Motor neuron (in vitro differentiated cells): ENCODE results near the gene CNIH3. TPM values are rescaled to one million over a fixed set of nuclear protein-coding genes. Genes with fewer than 3 reads are reported as not detected.

Source experiments
- ATAC-seq, 8 experiments: fragments of 200-7000 bp; cut with Tn5 transposase; replicated peaks in 6 of 8; 2 replicates each; pipeline ENCODE4 v1.8.0; 2021; ENCODE audit warnings: mild to moderate bottlenecking in 8 of 8, moderate library complexity in 8 of 8
- H3K27ac ChIP-seq, 2 donors: fragments of 250-450 bp; sonication (Bioruptor Pico); 2 replicates each; pipeline ENCODE4 v1.9.0; 2021; ENCODE audit warnings: antibody characterized with exemption in 2 of 2, mild to moderate bottlenecking in 2 of 2, moderate library complexity in 1 of 2
- H3K4me1 ChIP-seq, 2 donors: fragments of 250-450 bp; sonication (Bioruptor Pico); replicated peaks in 1 of 2; 2 replicates each; pipeline ENCODE4 v1.6.1; 2021; ENCODE audit warnings: antibody characterized with exemption in 2 of 2, mild to moderate bottlenecking in 2 of 2, moderate library complexity in 1 of 2
- H3K4me3 ChIP-seq, 5 donors: fragments of 250-450 bp; sonication (Bioruptor Pico); 2 replicates each; pipeline ENCODE4 v1.9.0; 2021; ENCODE audit warnings: antibody characterized with exemption in 5 of 5, mild to moderate bottlenecking in 5 of 5, moderate library complexity in 4 of 5
- WGBS, 10 experiments: fragments of 450-650 bp; shearing (Covaris generic); methylation state at CpG; one replicate each; pipeline ENCODE4 v1.0.0; 2022; 5-methylcytosine and 5-hydroxymethylcytosine counted together
- in situ Hi-C, 9 experiments: fragments of 400-800 bp; cut with MboI; loops; one replicate each; pipeline ENCODE4 v1.15.0; 2021; ENCODE audit warnings: low sequenced_read_pairs in 9 of 9, low pct_unique_long_range_greater_than_20kb in 2 of 9; ENCODE audit not compliant: unreplicated experiment in 9 of 9
- total RNA-seq, 8 experiments: library from RNA; unstranded; fragments of 300-600 nt; gene quantifications; 2 replicates each; pipeline versions ENCODE4 v1.2.3 to v1.2.4, GENCODE V29; 2022

CNIH3 gene
- total RNA-seq, 8 experiments from 2014 or later = 2.4 to 13.5 (median 8.8) TPM

GRCh38 chr1:224637515-224637914, 21.4 kb downstream of the CNIH3 start:
- Histone ChIP-seq H3K4me3 (no peak overlapping the region), H3K27ac (no peak overlapping the region), H3K4me1 (no peaks in the 10 kb centered on the region)
- 20 to 100% (median 80%) methylated on average over 1 to 4 of the region's 5 CpGs; no CpG with 5 or more reads in 3 of the 10 experiments for WGBS, 10 experiments
- in situ Hi-C loops = loop anchor here in 1 of 9 experiments (25.0 kb wide), 1 partner anchor 200 kb away; no protein-coding TSS in a partner anchor
- ATAC-seq = peak in 6 of 8 experiments; percentile 21 to 91 (median 68)

DNA sequence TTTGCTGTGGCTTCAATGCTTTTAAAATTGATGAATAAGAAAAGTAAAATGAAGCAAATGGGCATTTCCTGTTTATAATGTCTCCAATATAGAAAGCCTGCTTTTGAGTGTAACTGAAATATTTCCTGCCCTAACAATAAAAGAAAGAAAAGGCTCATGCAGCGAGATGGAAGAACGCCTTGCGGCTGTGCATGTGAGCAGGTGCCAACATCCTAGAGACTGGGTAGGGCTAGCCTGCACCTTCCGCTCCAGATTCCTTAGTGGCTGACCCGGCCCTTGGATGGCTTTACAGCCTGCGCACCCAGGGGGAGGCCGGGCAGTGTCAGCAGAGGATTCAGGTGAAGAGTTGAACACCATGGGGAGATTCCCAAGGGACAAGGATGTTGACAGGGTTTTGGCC, 21.8 kb downstream of the CNIH3 start:
- no peak overlapping the region for H3K4me3 ChIP-seq
- no peak overlapping the region for H3K27ac ChIP-seq
- ATAC-seq = peak in 2 of 8 experiments; percentile 27 to 32
- no peaks in the 10 kb centered on the region for H3K4me1 ChIP-seq
- in situ Hi-C loops = loop anchor here in 1 of 9 experiments (25.0 kb wide), 1 partner anchor 199 kb away; no protein-coding TSS in a partner anchor
- 81 to 100% (median 96%) methylated on average over 1 to 7 of the region's 7 CpGs; no CpG with 5 or more reads in 3 of the 10 experiments for WGBS, 10 experiments

DNA sequence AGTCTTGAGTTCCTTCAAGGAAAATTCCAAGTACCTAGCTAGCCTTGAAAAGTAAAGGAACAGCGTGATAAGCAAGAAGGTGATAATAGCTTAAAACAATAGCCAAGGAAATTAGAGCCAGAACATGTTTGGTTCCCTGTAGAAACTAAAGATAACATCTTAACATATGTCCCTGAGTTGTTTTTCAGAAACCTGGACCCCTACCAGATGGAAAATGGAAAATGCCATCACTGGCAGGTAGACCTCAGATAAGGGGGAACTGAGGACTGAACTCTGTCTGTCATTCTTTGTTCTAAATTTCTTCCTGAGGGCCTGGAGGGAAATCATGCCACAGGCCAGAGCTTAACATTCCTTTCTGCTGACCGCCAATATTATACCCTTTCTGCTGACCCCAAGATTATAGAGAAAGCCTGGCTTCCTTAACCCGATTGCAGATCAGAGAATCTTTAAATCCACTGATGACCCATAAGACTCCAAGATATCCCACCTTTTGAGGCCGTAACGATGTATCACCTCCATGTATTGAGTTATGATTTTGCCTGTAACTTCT, 23.4 kb downstream of the CNIH3 start:
- in situ Hi-C loops = loop anchor here in 1 of 9 experiments (25.0 kb wide), 1 partner anchor 198 kb away; no protein-coding TSS in a partner anchor
- no peak overlapping the region for H3K4me3 ChIP-seq
- H3K4me1 ChIP-seq = no peaks in the 10 kb centered on the region
- WGBS, 10 experiments = 70 to 100% (median 92%) methylated on average over 2 to 5 of the region's 5 CpGs; no CpG with 5 or more reads in 2 of the 10 experiments
- H3K27ac ChIP-seq = no peak overlapping the region
- no peak for ATAC-seq

GRCh38 chr1:224640018-224640417, 23.9 kb downstream of the CNIH3 start:
- no peak overlapping the region for H3K27ac ChIP-seq
- peaks cover 0 to 3% of the 10 kb centered on the region in 2 donors for H3K4me1 ChIP-seq
- WGBS, 10 experiments = 33 to 83% (median 76%) methylated on average over 1 to 6 of the region's 6 CpGs; no CpG with 5 or more reads in 3 of the 10 experiments
- ATAC-seq = peak in 2 of 8 experiments; percentile 12 to 31
- in situ Hi-C loops = loop anchor here in 3 of 9 experiments (10.0 to 25.0 kb wide), 3 partner anchors 125 to 215 kb away; no protein-coding TSS in a partner anchor
- H3K4me3 ChIP-seq = no peak overlapping the region

- 49 to 100% (median 65%) methylated on average over 1 to 4 of the region's 4 CpGs; no CpG with 5 or more reads in 4 of the 10 experiments for WGBS, 10 experiments
- peak in 2 of 8 experiments; percentile 29 to 41 for ATAC-seq
- H3K27ac ChIP-seq = no peak overlapping the region
- in situ Hi-C loops = loop anchor here in 3 of 9 experiments (10.0 to 25.0 kb wide), 3 partner anchors 126 to 214 kb away; no protein-coding TSS in a partner anchor
- H3K4me3 ChIP-seq = no peak overlapping the region
- H3K4me1 ChIP-seq = peaks cover 0 to 8% of the 10 kb centered on the region in 2 donors
Measured at GRCh38 chr1:224640587-224640986, 24.5 kb downstream of the CNIH3 start.

DNA sequence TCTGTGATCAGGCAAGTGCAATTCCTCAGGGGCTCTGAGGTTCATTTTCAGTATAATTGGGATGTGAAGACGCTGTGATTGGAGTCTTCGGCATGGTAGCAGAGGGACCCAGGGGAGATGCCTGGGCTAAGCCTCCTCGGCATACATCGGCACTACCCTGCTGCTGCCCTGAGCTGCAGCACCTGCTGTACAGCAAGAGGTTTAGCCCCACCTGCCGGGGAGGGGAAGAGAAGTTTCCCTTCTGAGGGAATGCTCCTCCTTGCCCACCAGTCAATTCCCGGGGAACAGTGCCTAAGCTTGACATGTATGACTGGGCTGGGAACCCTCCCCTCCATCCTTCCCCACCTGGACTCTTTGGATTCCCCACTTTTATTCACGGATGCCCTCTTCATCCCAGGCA, 24.9 kb downstream of the CNIH3 start:
- no peak for ATAC-seq
- WGBS, 10 experiments = 73 to 100% (median 80%) methylated on average over 1 to 7 of the region's 7 CpGs; no CpG with 5 or more reads in 5 of the 10 experiments
- Histone ChIP-seq H3K4me1 (peaks cover 0 to 12% of the 10 kb centered on the region in 2 donors), H3K27ac (no peak overlapping the region), H3K4me3 (no peak overlapping the region)
- in situ Hi-C loops = loop anchor here in 3 of 9 experiments (10.0 to 25.0 kb wide), 3 partner anchors 126 to 214 kb away; no protein-coding TSS in a partner anchor

DNA sequence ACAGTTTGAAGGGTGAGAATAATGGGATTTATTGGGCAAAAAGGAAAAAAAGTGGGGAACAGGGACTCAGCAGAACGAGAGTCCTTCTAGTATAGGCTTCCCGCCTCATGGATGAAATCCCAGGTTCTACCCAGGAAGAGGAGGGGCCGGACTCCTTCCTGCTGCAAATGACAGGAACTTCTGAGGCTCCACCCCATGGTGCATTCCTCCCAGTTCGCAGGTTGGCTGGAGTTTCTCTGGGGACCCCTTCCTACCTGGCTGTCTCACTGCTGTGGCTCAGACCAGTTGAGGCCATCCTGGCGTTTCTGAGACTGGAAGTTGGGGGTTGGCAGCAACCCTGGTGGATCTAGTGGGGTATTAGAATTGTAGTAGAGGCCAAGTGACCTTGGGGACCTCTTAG, 27.5 kb downstream of the CNIH3 start:
- peaks cover 0 to 13% of the 10 kb centered on the region in 2 donors for H3K4me1 ChIP-seq
- no peak for ATAC-seq
- 79 to 100% (median 93%) methylated on average over 1 to 4 of the region's 5 CpGs; no CpG with 5 or more reads in 3 of the 10 experiments for WGBS, 10 experiments
- H3K4me3 ChIP-seq = no peak overlapping the region
- no peak overlapping the region for H3K27ac ChIP-seq
- in situ Hi-C loops = loop anchor here in 3 of 9 experiments (10.0 to 25.0 kb wide), 3 partner anchors 129 to 211 kb away; no protein-coding TSS in a partner anchor

DNA sequence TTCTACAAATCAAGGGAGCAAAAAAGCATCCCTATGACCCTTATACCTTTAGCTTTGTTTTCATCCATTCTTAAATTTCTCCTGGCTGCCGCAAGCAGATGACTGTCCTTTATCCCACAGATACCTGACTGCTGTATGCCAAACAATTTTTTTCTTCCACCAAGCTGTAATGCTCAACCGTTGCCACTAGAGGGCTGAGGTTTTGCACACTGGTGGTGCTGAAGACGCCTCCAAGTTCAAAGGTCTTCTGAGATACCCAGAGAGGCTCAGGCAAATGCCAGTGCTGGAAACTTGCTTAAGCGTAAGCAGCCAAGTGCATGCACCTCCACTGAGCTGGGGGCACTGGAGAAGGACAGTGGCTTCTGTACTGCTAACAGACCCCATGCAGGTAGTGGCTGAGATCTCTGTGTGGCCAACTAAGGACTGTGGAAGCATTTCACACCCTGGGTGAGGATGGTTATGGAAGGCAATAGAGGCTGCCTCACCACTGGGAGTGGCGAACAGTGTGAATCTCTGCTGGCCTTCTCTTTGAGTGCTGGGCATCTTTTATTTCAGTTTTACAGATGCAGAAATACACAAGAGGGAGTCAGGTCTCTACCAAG, 28.5 kb downstream of the CNIH3 start:
- no peak overlapping the region for H3K27ac ChIP-seq

DNA sequence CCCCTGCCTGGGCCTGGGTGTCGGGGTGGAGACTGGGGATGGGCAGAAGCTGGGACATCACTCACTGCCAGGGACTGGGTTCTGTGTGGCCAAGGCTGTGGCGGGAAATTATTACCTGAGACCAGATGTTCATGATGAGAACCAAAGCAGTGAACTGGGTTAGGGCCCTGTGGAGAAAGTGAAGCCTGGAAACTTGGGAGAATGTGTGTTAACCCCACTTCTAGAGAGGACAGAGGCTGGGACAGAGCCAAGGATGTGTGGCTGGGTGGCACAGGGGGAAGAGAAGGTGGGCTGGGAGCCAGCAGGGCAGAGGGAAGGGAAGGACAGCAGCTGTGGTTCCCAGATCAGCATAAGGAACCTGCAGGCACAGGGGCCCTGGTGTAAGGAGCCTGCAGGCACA, 31.3 kb downstream of the CNIH3 start:
- H3K4me3 ChIP-seq = no peak overlapping the region
- in situ Hi-C loops = loop anchor here in 3 of 9 experiments (10.0 to 25.0 kb wide), 3 partner anchors 133 to 207 kb away; no protein-coding TSS in a partner anchor
- ATAC-seq = no peak
- 82 to 100% (median 94%) methylated on average over 1 to 2 of the region's 2 CpGs; no CpG with 5 or more reads in 6 of the 10 experiments for WGBS, 10 experiments
- peaks cover 0 to 17% of the 10 kb centered on the region in 2 donors for H3K4me1 ChIP-seq
- no peak overlapping the region for H3K27ac ChIP-seq

More for the DNA sequence above, 28.5 kb downstream of the CNIH3 start:
- 6 to 83% (median 41%) methylated on average over 1 to 5 of the region's 5 CpGs; no CpG with 5 or more reads in 2 of the 10 experiments for WGBS, 10 experiments
- in situ Hi-C loops = loop anchor here in 3 of 9 experiments (10.0 to 25.0 kb wide), 3 partner anchors 130 to 210 kb away; no protein-coding TSS in a partner anchor
- ATAC-seq = peak; percentile 59 to 85 (median 65)
- Histone ChIP-seq H3K4me3 (no peak overlapping the region), H3K4me1 (peaks cover 0 to 13% of the 10 kb centered on the region in 2 donors)

DNA sequence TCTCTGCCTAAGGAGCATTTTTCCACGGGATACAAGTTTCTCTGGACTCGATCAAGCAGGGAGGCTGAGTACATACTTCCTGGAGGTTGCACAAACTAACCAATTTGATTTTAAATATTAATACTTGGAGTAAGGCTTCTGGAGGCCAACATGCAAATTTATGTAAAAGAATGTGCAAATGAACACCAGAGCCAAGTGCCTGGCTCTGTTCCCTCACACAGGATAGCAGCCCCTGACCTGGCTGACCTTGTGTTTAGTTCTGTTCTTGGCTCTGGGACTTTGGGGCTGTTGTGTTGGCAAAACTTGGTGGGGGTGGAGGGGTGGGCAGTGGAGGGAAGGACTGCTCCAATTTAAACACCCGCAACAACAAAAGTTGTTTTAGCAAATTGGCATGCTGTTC, 34.2 kb downstream of the CNIH3 start:
- Histone ChIP-seq H3K27ac (no peak overlapping the region), H3K4me1 (peaks cover 0 to 12% of the 10 kb centered on the region in 2 donors), H3K4me3 (no peak overlapping the region)
- in situ Hi-C loops = no loop called here
- peak in 4 of 8 experiments; percentile 42 to 94 (median 86) for ATAC-seq
- 0 to 100% (median 73%) methylated on average over 1 to 3 of the region's 3 CpGs; no CpG with 5 or more reads in 4 of the 10 experiments for WGBS, 10 experiments

GRCh38 chr1:224651188-224651587, 35.1 kb downstream of the CNIH3 start:
- H3K4me1 ChIP-seq = peaks cover 5 to 11% of the 10 kb centered on the region in 2 donors
- ATAC-seq = no peak
- no peak overlapping the region for H3K27ac ChIP-seq
- WGBS, 10 experiments = 79 to 100% (median 95%) methylated on average over 4 to 7 of the region's 7 CpGs
- H3K4me3 ChIP-seq = no peak overlapping the region
- in situ Hi-C loops = no loop called here

GRCh38 chr1:224656392-224656791, 40.3 kb downstream of the CNIH3 start:
- H3K27ac ChIP-seq = no peak overlapping the region
- H3K4me1 ChIP-seq = peaks cover 9 to 11% of the 10 kb centered on the region in 2 donors
- in situ Hi-C loops = no loop called here
- no peak for ATAC-seq
- no peak overlapping the region for H3K4me3 ChIP-seq
- 92 to 100% (median 97%) methylated on average over 1 to 10 of the region's 10 CpGs; no CpG with 5 or more reads in 3 of the 10 experiments for WGBS, 10 experiments

DNA sequence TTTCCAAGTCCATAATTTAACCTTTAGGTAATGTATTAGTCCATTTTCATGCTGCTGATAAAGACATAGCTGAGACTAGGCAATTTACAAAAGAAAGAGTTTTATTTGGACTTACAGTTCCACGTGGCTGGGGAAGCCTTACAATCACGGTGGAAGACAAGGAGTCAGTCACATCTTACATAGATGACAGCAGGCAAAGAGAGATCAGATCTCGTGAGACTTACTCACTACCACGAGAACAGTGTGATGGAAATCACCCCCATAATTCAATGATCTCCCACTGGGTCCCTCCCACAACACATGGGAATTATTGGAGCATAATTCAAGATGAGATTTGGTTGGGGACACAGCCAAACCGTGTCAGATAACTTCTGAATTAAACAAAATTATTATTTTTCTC, 44.0 kb downstream of the CNIH3 start:
- in situ Hi-C loops = no loop called here
- ATAC-seq = peak in 2 of 8 experiments; percentile 56 to 58
- peaks cover 9 to 11% of the 10 kb centered on the region in 2 donors for H3K4me1 ChIP-seq
- H3K27ac ChIP-seq = no peak overlapping the region
- no peak overlapping the region for H3K4me3 ChIP-seq
- 40 to 80% (median 66%) methylated on average over 1 to 5 of the region's 5 CpGs for WGBS, 10 experiments
